ENCODE measurements around the gene ZBTB46. TPM values are rescaled to one million over a fixed set of nuclear protein-coding genes. Genes with fewer than 3 reads are reported as not detected.
"Not testable (repeated sequence)": the region's sequence is repeated elsewhere in the genome, so short reads cannot be mapped to it uniquely, and the experiment has no call there.

The ZBTB46 gene
- total RNA-seq, 1 experiment from 2014 or later: 9.5 TPM

DNA sequence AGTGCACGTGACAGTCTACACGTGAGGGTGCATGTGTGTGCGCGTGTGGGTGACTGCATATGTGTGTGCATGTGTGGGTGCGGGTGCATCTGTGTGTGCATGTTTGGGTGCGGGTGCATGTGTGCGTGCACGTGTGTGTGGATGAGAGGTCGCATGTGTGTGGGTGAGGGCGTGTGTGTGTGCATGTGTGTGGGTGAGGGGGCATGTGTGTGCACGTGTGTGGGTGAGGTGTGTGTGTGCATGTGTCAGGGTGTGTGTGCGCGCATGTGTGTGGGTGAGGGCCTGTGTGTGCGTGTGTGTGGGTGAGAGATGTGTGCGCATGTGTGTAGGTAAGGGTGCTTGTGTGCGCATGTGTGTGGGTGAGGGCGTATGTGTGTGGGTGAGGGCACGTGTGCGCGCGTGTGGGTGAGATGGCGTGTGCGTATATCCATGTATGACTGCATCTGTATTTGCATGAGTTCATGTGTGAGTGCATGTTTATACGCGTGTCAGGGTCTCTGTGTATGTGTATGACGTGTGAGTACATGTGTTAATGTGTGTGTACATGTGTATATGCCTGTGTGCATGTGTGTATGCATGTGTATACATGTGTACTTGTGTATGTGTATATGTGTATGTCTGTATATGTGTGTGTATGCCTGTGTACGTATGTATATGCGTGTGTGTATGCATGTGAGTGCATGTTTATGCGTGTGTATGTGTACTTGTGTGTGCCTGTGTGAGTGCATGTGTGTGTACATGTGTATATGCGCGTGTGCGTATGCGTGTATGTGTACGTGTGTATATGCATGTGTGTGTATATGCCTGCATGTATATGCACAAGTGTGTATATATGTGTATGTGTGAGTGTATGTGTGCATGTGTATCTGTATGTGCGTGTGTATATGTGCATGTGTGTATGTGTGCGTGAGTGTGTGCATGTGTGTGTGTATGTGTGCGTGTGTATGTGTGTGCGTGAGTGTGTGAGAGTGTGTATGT is 98.7 kb downstream of the ZBTB46 start:
- peaks cover 15% of the 10 kb centered on the region for H3K36me3 ChIP-seq (ENCODE audit: control insufficient read depth, insufficient read depth, low read length)
- H3K4me1 Mint-ChIP-seq (ENCODE audit: low read depth, unreplicated experiment): peaks cover 7% of the 10 kb centered on the region
- H3K4me3 Mint-ChIP-seq (ENCODE audit: unreplicated experiment): no peak overlapping the region
- no peaks in the 10 kb centered on the region for H3K27me3 Mint-ChIP-seq (ENCODE audit: insufficient read depth, unreplicated experiment)
- DNase-seq: no peak
- TF ChIP-seq, protein P1, sequence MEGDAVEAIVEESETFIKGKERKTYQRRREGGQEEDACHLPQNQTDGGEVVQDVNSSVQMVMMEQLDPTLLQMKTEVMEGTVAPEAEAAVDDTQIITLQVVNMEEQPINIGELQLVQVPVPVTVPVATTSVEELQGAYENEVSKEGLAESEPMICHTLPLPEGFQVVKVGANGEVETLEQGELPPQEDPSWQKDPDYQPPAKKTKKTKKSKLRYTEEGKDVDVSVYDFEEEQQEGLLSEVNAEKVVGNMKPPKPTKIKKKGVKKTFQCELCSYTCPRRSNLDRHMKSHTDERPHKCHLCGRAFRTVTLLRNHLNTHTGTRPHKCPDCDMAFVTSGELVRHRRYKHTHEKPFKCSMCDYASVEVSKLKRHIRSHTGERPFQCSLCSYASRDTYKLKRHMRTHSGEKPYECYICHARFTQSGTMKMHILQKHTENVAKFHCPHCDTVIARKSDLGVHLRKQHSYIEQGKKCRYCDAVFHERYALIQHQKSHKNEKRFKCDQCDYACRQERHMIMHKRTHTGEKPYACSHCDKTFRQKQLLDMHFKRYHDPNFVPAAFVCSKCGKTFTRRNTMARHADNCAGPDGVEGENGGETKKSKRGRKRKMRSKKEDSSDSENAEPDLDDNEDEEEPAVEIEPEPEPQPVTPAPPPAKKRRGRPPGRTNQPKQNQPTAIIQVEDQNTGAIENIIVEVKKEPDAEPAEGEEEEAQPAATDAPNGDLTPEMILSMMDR (IDR thresholded peaks at IDR 0.05; ENCODE audit: insufficient read depth in 1 of 2, low read depth in 1 of 2, low read length in 1 of 2, severe bottlenecking in 1 of 2, unreplicated experiment in 1 of 2): no peak
- ChIA-PET CTCF (no interaction called here), POLR2A (no interaction called here)
- H3K9me3 Mint-ChIP-seq (ENCODE audit: unreplicated experiment): no peaks in the 10 kb centered on the region
- BruUV-seq (replicated peaks): no TSS peak
- no peak overlapping the region for H3K27ac Mint-ChIP-seq (ENCODE audit: unreplicated experiment)
- intact Hi-C loops (cut with micrococcal nuclease; ENCODE audit: unreplicated experiment): no loop called here
- H3K9me3 ChIP-seq: no peaks in the 10 kb centered on the region
- H3K36me3 Mint-ChIP-seq (ENCODE audit: insufficient read depth, unreplicated experiment): peaks cover 39% of the 10 kb centered on the region
- H3K27me3 ChIP-seq (replicated peaks; ENCODE audit: control insufficient read depth, insufficient read depth, low read length): no peaks in the 10 kb centered on the region
- no peaks in the 10 kb centered on the region for H3K4me1 ChIP-seq
- no peak overlapping the region for H3K4me3 ChIP-seq (ENCODE audit: low read depth, low read length)

- Mint-ChIP-seq H3K27me3 (ENCODE audit: insufficient read depth, unreplicated experiment) (no peaks in the 10 kb centered on the region), H3K27ac (ENCODE audit: unreplicated experiment) (no peak overlapping the region), H3K4me1 (ENCODE audit: low read depth, unreplicated experiment) (peaks cover 7% of the 10 kb centered on the region), H3K9me3 (ENCODE audit: unreplicated experiment) (no peaks in the 10 kb centered on the region), H3K36me3 (ENCODE audit: insufficient read depth, unreplicated experiment) (peaks cover 39% of the 10 kb centered on the region), H3K4me3 (ENCODE audit: unreplicated experiment) (no peak overlapping the region)
- Histone ChIP-seq H3K9me3 (peaks cover 1% of the 10 kb centered on the region; the same call in 1 of the 2 replicates), H3K4me3 (ENCODE audit: low read depth, low read length) (no peak overlapping the region), H3K4me1 (peaks cover 5% of the 10 kb centered on the region), H3K27me3 (replicated peaks; ENCODE audit: control insufficient read depth, insufficient read depth, low read length) (no peaks in the 10 kb centered on the region), H3K36me3 (ENCODE audit: control insufficient read depth, insufficient read depth, low read length) (peaks cover 14% of the 10 kb centered on the region)
- TF ChIP-seq, protein P1 (IDR thresholded peaks at IDR 0.05; ENCODE audit: insufficient read depth in 1 of 2, low read depth in 1 of 2, low read length in 1 of 2, severe bottlenecking in 1 of 2, unreplicated experiment in 1 of 2): no peak
- ChIA-PET POLR2A (no interaction called here), CTCF (no interaction called here)
- DNase-seq: no peak
- intact Hi-C loops (cut with micrococcal nuclease; ENCODE audit: unreplicated experiment): no loop called here
- BruUV-seq (replicated peaks): no TSS peak
Measured at GRCh38 chr20:63731410-63731809, 99.7 kb downstream of the ZBTB46 start.

DNA sequence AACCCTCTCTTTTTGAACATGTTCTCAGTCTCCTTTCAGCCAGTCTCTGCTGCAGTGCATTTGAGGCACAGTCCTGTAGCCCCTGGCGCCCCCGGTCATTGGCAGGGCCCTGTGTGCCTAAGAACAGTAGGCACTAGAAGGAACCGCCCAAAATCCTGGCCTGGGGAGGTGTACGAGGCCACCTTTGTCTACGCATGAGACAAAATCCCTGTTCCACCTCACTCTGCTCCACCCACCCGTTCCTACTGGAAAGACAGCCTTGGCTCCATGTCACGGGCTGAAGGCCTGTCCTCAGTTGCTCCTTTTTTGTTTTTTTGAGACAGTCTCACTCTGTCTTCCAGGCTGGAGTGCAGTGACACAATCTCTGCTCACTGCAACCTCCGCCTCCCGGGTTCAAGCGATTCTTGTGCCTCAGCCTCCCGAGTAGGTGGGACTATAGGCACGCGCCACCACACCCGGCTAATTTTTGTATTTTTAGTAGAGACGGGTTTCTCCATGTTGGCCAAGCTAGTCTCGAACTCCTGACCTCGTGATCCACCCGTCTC is 100.8 kb downstream of the ZBTB46 start:
- H3K4me1 Mint-ChIP-seq (ENCODE audit: low read depth, unreplicated experiment); H3K27me3 ChIP-seq (replicated peaks; ENCODE audit: control insufficient read depth, insufficient read depth, low read length); BruUV-seq (replicated peaks); H3K4me3 ChIP-seq (ENCODE audit: low read depth, low read length); H3K9me3 Mint-ChIP-seq (ENCODE audit: unreplicated experiment); POLR2A ChIA-PET; intact Hi-C loops (cut with micrococcal nuclease; ENCODE audit: unreplicated experiment); CTCF ChIA-PET; H3K4me3 Mint-ChIP-seq (ENCODE audit: unreplicated experiment); H3K27me3 Mint-ChIP-seq (ENCODE audit: insufficient read depth, unreplicated experiment); DNase-seq; H3K27ac Mint-ChIP-seq (ENCODE audit: unreplicated experiment); H3K4me1 ChIP-seq: not testable (repeated sequence)
- Histone ChIP-seq H3K36me3 (ENCODE audit: control insufficient read depth, insufficient read depth, low read length) (peaks cover 10% of the 10 kb centered on the region), H3K9me3 (peaks cover 12% of the 10 kb centered on the region)
- peaks cover 39% of the 10 kb centered on the region for H3K36me3 Mint-ChIP-seq (ENCODE audit: insufficient read depth, unreplicated experiment)

DNA sequence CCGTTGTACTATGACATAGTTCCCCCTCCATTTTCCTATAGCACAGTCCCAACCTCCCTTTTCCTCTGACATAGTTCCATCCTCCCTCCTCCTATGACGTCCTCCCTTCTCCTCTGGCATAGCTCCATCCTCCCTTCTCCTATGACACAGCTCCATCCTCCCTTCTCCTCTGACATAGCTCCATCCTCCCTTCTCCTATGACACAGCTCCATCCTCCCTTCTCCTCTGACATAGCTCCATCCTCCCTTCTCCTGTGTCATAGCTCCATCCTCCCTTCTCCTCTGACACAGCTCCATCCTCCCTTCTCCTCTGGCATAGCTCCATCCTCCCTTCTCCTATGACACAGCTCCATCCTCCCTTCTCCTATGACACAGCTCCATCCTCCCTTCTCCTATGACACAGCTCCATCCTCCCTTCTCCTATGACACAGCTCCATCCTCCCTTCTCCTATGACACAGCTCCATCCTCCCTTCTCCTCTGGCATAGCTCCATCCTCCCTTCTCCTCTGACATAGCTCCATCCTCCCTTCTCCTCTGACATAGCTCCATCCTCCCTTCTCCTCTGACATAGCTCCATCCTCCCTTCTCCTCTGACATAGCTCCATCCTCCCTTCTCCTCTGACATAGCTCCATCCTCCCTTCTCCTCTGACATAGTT is 108.0 kb downstream of the ZBTB46 start:
- H3K4me1 Mint-ChIP-seq (ENCODE audit: low read depth, unreplicated experiment); H3K4me3 Mint-ChIP-seq (ENCODE audit: unreplicated experiment); H3K27me3 Mint-ChIP-seq (ENCODE audit: insufficient read depth, unreplicated experiment); H3K4me1 ChIP-seq; BruUV-seq (replicated peaks); intact Hi-C loops (cut with micrococcal nuclease; ENCODE audit: unreplicated experiment); H3K36me3 ChIP-seq (ENCODE audit: control insufficient read depth, insufficient read depth, low read length); H3K4me3 ChIP-seq (ENCODE audit: low read depth, low read length); H3K27me3 ChIP-seq (replicated peaks; ENCODE audit: control insufficient read depth, insufficient read depth, low read length); DNase-seq: not testable (repeated sequence)
- peaks cover 37% of the 10 kb centered on the region for H3K9me3 ChIP-seq
- ChIA-PET POLR2A (interaction anchor here (0.6 to 1.4 kb wide), 2 partner anchors 15 to 142 kb away, joined by 3 read pairs; partner anchors contain the start of genes ARFRP1, TPD52L2 and ZGPAT), CTCF (interaction anchor here (0.6 to 0.7 kb wide), 2 partner anchors 19 to 232 kb away, joined by 3 read pairs; no protein-coding TSS in a partner anchor)
- Mint-ChIP-seq H3K27ac (ENCODE audit: unreplicated experiment) (peak overlapping the region; percentile 49), H3K9me3 (ENCODE audit: unreplicated experiment) (peaks cover 33% of the 10 kb centered on the region), H3K36me3 (ENCODE audit: insufficient read depth, unreplicated experiment) (peaks cover 100% of the 10 kb centered on the region)

All from Caco-2 (cell line).